ENCODE results near the gene PLD2.
A peak's percentile ranks its signal among the peaks of the same experiment; 100 is the strongest.

PLD2 gene

DNA sequence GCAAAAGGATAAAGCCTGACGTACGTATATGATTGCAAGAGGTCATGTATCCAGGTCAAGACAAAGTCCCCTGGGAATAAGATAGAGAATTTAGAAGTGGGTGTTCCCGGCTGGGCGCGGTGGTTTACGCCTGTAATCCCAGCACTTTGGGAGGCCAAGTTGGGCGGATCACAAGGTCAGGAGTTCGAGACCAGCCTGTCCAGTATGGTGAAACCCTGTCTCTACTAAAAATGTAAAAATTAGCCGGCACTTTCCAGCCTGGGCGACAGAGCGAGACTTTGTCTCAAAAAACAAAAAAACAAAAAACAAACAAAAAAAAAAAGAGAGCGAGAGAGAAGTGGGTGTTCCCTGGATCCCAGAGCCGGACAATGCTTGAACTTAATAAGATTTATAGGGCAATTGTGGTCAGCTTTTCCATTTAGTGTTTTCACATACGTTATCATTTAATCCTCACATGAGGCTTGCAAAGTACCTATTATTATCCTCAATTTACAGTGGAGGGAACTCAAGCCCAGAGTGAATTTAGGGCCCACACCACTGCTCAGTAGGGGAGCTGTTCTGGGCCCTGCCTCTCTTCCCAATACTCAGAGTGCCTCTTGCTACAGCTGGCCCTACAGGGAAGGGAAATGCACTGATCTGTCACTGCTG lies 18.7 kb upstream of the PLD2 start:
- H3K4me3 ChIP-seq (ENCODE audit: low read depth, low read length): no peak overlapping the region
- H3K36me3 ChIP-seq (replicated peaks): no peaks in the 10 kb centered on the region
- in situ Hi-C loops (cut with HindIII; ENCODE audit: low pct_ligation_motif_present, low sequenced_read_pairs): no loop called here
- TF ChIP-seq, protein P1, sequence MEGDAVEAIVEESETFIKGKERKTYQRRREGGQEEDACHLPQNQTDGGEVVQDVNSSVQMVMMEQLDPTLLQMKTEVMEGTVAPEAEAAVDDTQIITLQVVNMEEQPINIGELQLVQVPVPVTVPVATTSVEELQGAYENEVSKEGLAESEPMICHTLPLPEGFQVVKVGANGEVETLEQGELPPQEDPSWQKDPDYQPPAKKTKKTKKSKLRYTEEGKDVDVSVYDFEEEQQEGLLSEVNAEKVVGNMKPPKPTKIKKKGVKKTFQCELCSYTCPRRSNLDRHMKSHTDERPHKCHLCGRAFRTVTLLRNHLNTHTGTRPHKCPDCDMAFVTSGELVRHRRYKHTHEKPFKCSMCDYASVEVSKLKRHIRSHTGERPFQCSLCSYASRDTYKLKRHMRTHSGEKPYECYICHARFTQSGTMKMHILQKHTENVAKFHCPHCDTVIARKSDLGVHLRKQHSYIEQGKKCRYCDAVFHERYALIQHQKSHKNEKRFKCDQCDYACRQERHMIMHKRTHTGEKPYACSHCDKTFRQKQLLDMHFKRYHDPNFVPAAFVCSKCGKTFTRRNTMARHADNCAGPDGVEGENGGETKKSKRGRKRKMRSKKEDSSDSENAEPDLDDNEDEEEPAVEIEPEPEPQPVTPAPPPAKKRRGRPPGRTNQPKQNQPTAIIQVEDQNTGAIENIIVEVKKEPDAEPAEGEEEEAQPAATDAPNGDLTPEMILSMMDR (IDR thresholded peaks at IDR 0.05; ENCODE audit: low read depth, low read length, missing control alignments): no peak
- H3K27ac ChIP-seq: no peak overlapping the region
- no peak for DNase-seq
- H3K27me3 ChIP-seq (replicated peaks): peaks cover 4% of the 10 kb centered on the region

GRCh38 chr17:4788807-4789700 lies 17.9 kb upstream of the PLD2 start, which contains the start of gene GLTPD2:
Gene GLTPD2 (plus strand): TSS chr17:4788964. CDS start chr17:4789012, 48 bp downstream.
- in situ Hi-C loops (cut with HindIII; ENCODE audit: low pct_ligation_motif_present, low sequenced_read_pairs): no loop called here
- H3K36me3 ChIP-seq (replicated peaks): no peaks in the 10 kb centered on the region
- H3K27ac ChIP-seq: peak within 1 kb of the TSS; percentile 70
- TF ChIP-seq, protein P1 (IDR thresholded peaks at IDR 0.05; ENCODE audit: low read depth, low read length, missing control alignments): peak; percentile 1
- DNase-seq: no peak
- peaks cover 4% of the 10 kb centered on the region for H3K27me3 ChIP-seq (replicated peaks)
- peak within 1 kb of the TSS; percentile 57 for H3K4me3 ChIP-seq (ENCODE audit: low read depth, low read length)

GRCh38 chr17:4789701-4789950 lies 17.3 kb upstream of the PLD2 start:
- peak overlapping the region; percentile 57 for H3K4me3 ChIP-seq (ENCODE audit: low read depth, low read length)
- TF ChIP-seq, protein P1 (IDR thresholded peaks at IDR 0.05; ENCODE audit: low read depth, low read length, missing control alignments): no peak
- H3K27ac ChIP-seq: peak overlapping the region; percentile 70
- no peaks in the 10 kb centered on the region for H3K36me3 ChIP-seq (replicated peaks)
- H3K27me3 ChIP-seq (replicated peaks): peaks cover 4% of the 10 kb centered on the region
- no peak for DNase-seq
- in situ Hi-C loops (cut with HindIII; ENCODE audit: low pct_ligation_motif_present, low sequenced_read_pairs): no loop called here

- peak; percentile 85 for DNase-seq
- Histone ChIP-seq H3K4me3 (ENCODE audit: low read depth, low read length) (peak overlapping the region; percentile 57), H3K36me3 (replicated peaks) (no peaks in the 10 kb centered on the region), H3K27me3 (replicated peaks) (peaks cover 4% of the 10 kb centered on the region), H3K27ac (peak overlapping the region; percentile 70)
- in situ Hi-C loops (cut with HindIII; ENCODE audit: low pct_ligation_motif_present, low sequenced_read_pairs): no loop called here
- TF ChIP-seq, protein P1 (IDR thresholded peaks at IDR 0.05; ENCODE audit: low read depth, low read length, missing control alignments): peak; percentile 56
Observed at GRCh38 chr17:4789951-4790704, 16.8 kb upstream of the PLD2 start.

DNA sequence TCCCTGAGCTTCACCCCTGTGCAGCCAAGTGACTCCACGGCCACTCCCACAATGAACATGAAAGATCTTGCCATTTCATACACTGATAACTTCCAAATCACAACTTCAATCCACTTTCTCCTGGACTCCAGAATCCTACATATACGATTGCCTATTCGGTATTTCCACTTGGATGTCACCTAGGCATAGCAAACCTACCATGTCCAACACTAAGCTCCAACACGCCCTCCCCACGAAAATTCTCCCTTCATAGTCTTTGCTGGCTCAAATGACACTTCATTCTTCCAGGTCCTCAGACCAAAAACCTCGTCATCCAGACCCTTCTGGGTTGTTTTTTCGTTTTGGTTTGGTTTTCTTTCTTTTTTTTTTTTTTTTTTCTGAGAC lies 16.3 kb upstream of the PLD2 start:
- in situ Hi-C loops (cut with HindIII; ENCODE audit: low pct_ligation_motif_present, low sequenced_read_pairs): no loop called here
- Histone ChIP-seq H3K36me3 (replicated peaks) (no peaks in the 10 kb centered on the region), H3K27me3 (replicated peaks) (no peaks in the 10 kb centered on the region), H3K27ac (no peak overlapping the region), H3K4me3 (ENCODE audit: low read depth, low read length) (peak overlapping the region; percentile 57)
- TF ChIP-seq, protein P1 (IDR thresholded peaks at IDR 0.05; ENCODE audit: low read depth, low read length, missing control alignments): no peak
- DNase-seq: no peak
